ENCODE results near the gene HABP2. TPM values are rescaled to one million over a fixed set of nuclear protein-coding genes. Genes with fewer than 3 reads are reported as not detected.

HABP2 gene
- not detected in 2 replicates for total RNA-seq

DNA sequence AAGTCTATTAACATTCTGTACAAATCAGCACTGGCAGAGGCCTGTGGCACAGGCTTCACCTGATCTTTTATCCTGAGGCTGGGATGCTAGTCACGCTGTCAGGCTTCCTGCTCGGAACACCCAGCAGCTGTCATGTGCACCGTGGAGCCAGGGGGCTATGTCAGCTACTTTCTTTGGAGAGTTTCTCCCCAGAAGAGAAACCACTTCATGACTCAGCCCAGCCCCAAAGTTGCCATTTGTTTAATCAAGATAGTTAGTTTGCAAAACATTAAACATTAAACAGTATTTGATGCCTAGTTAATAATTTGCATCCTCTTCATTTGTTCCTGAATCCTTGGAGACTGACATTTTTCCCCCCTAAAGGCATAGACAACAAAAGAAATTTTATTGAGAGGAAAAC lies at the start of gene HABP2:
Gene HABP2 (plus strand): TSS at position 353 of the 400 bp plus-strand sequence. CDS start 69 bp downstream, outside the sequence.

Other genes starting within 250 kb of the HABP2 start
- gene NRAP, start 111.0 kb downstream of the HABP2 start, total RNA-seq, result not detected in 2 replicates
- 42.7 and 54.1 TPM in 2 replicates for gene CASP7, start 126.9 kb downstream of the HABP2 start, total RNA-seq
- not detected in 2 replicates for gene PLEKHS1, start 198.6 kb downstream of the HABP2 start, total RNA-seq

Data from endothelial cell of coronary artery (primary cell).